GM12801 (cell line): ENCODE results near the gene SCPEP1.

Experiments
- CTCF ChIP-seq: IDR thresholded peaks from one replicate; pipeline ENCODE4 v1.5.1; 2011; ENCODE audit warnings: control low read depth; ENCODE audit not compliant: insufficient read length; ENCODE audit errors: extremely low read depth

SCPEP1 gene

GRCh38 chr17:57010487-57010886 lies 32.6 kb downstream of the SCPEP1 start:
- TF ChIP-seq CTCF, result no peak

GRCh38 chr17:57011491-57012015 lies 33.6 kb downstream of the SCPEP1 start:
- no peak for TF ChIP-seq CTCF

- TF ChIP-seq CTCF, result no peak
Measured at GRCh38 chr17:57016071-57016763, 38.3 kb downstream of the SCPEP1 start.

GRCh38 chr17:57016764-57017116 lies 38.8 kb downstream of the SCPEP1 start:
- TF ChIP-seq CTCF, result no peak

GRCh38 chr17:57017625-57018024 lies 39.7 kb downstream of the SCPEP1 start:
- TF ChIP-seq CTCF, result no peak

- TF ChIP-seq CTCF, result no peak
Measured at GRCh38 chr17:57020208-57020607, 42.3 kb downstream of the SCPEP1 start.

- TF ChIP-seq CTCF, result no peak
Measured at GRCh38 chr17:57021226-57021940, 43.5 kb downstream of the SCPEP1 start.
